ENCODE results near the gene FHOD3. TPM values are rescaled to one million over a fixed set of nuclear protein-coding genes. Genes with fewer than 3 reads are reported as not detected.
"Not testable (repeated sequence)": the region's sequence is repeated elsewhere in the genome, so short reads cannot be mapped to it uniquely, and the experiment has no call there.

FHOD3 gene
- polyA plus RNA-seq, 1 experiment, result 41.1 TPM

DNA sequence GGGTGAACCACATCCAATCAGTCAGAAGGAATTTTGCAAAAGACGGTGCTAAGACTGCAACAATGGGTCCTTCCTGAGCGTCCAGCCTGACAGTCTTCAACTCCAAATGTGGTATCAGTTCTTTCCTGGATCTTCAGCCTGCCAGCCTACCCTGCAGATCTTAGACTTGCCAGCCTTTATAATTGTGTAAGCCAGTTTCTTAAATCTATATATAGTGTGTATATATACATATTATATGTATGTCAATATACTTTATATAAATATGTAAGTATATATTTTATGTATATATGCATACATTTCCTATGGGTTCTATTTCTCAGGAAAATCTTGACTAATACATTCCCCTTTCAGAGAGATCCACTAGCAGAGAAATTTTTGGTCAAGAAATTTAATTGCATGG lies 245.5 kb downstream of the FHOD3 start:
- ChIA-PET POLR2A (no interaction called here), CTCF (no interaction called here)
- DNase-seq (ENCODE audit: low read depth, low spot score), result no peak

DNA sequence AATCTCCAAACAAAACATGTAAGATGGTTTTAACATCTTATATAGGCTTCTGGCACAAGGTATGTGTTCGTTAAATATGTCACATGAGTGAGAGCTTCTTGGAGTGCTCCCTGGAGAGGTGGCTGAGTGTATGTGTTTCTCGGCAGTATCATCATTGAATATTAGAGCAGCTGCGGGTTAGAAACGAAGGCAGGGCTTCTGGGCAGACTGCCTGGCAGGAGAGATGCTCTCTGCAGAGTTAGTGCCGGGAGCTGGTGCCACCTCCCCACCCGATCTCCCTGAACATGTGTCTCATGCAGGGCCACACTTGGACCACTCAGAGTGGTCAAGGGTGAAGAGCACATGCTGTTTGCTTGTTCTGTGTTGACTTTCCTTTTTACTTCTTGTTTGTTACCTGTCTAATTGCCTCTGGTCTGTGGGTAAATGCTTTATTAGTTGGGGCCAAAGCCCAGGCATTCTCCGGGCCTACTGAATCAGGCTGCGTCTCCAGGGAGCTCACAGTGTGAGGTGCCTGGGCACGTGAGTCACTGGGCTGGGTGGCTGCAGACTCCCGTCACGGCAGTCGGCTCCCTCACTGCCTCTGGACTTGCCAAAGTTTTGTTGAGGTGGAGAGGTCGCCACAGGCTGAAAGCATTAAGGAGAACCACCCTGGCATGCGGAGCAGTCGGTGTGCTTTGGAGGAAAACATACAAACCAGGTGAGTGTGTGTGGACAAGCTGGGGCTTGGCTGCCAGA lies 246.6 kb downstream of the FHOD3 start:
- Histone ChIP-seq H3K9me3 (ENCODE audit: control insufficient read depth, insufficient read depth, low read length) (no peaks in the 10 kb centered on the region), H3K27me3 (ENCODE audit: control insufficient read depth, insufficient read depth, low read length) (no peaks in the 10 kb centered on the region), H3K4me3 (ENCODE audit: low read depth, low read length) (no peak overlapping the region), H3K27ac (ENCODE audit: low read depth, low read length) (no peak overlapping the region)
- ChIA-PET POLR2A (no interaction called here), CTCF (no interaction called here)
- TF ChIP-seq, protein P1, sequence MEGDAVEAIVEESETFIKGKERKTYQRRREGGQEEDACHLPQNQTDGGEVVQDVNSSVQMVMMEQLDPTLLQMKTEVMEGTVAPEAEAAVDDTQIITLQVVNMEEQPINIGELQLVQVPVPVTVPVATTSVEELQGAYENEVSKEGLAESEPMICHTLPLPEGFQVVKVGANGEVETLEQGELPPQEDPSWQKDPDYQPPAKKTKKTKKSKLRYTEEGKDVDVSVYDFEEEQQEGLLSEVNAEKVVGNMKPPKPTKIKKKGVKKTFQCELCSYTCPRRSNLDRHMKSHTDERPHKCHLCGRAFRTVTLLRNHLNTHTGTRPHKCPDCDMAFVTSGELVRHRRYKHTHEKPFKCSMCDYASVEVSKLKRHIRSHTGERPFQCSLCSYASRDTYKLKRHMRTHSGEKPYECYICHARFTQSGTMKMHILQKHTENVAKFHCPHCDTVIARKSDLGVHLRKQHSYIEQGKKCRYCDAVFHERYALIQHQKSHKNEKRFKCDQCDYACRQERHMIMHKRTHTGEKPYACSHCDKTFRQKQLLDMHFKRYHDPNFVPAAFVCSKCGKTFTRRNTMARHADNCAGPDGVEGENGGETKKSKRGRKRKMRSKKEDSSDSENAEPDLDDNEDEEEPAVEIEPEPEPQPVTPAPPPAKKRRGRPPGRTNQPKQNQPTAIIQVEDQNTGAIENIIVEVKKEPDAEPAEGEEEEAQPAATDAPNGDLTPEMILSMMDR (IDR thresholded peaks at IDR 0.05; ENCODE audit: low read depth, low read length), result no peak
- no peak for DNase-seq (ENCODE audit: low read depth, low spot score)

More for the DNA sequence above, 245.5 kb downstream of the FHOD3 start:
- TF ChIP-seq, protein P1 (IDR thresholded peaks at IDR 0.05; ENCODE audit: low read depth, low read length), result no peak
- Histone ChIP-seq H3K4me3 (ENCODE audit: low read depth, low read length) (no peak overlapping the region), H3K27me3 (ENCODE audit: control insufficient read depth, insufficient read depth, low read length) (no peaks in the 10 kb centered on the region), H3K9me3 (ENCODE audit: control insufficient read depth, insufficient read depth, low read length) (no peaks in the 10 kb centered on the region), H3K27ac (ENCODE audit: low read depth, low read length) (no peak overlapping the region)

GRCh38 chr18:36545821-36546427 lies 248.4 kb downstream of the FHOD3 start:
- Histone ChIP-seq H3K4me3 (ENCODE audit: low read depth, low read length) (no peak overlapping the region), H3K9me3 (ENCODE audit: control insufficient read depth, insufficient read depth, low read length) (no peaks in the 10 kb centered on the region), H3K27me3 (ENCODE audit: control insufficient read depth, insufficient read depth, low read length) (no peaks in the 10 kb centered on the region), H3K27ac (ENCODE audit: low read depth, low read length) (no peak overlapping the region)
- ChIA-PET CTCF (interaction anchor here (0.6 to 1.1 kb wide), 2 partner anchors 12 to 239 kb away, joined by 3 read pairs; no protein-coding TSS in a partner anchor), POLR2A (no interaction called here)
- DNase-seq (ENCODE audit: low read depth, low spot score), result no peak
- TF ChIP-seq, protein P1 (IDR thresholded peaks at IDR 0.05; ENCODE audit: low read depth, low read length), result no peak

GRCh38 chr18:36546876-36547275 lies 249.4 kb downstream of the FHOD3 start:
- no peak for DNase-seq (ENCODE audit: low read depth, low spot score)
- Histone ChIP-seq H3K27ac (ENCODE audit: low read depth, low read length) (no peak overlapping the region), H3K4me3 (ENCODE audit: low read depth, low read length) (no peak overlapping the region), H3K9me3 (ENCODE audit: control insufficient read depth, insufficient read depth, low read length) (no peaks in the 10 kb centered on the region), H3K27me3 (ENCODE audit: control insufficient read depth, insufficient read depth, low read length) (no peaks in the 10 kb centered on the region)
- CTCF ChIA-PET, result no interaction called here
- POLR2A ChIA-PET, result no interaction called here
- TF ChIP-seq, protein P1 (IDR thresholded peaks at IDR 0.05; ENCODE audit: low read depth, low read length), result no peak

DNA sequence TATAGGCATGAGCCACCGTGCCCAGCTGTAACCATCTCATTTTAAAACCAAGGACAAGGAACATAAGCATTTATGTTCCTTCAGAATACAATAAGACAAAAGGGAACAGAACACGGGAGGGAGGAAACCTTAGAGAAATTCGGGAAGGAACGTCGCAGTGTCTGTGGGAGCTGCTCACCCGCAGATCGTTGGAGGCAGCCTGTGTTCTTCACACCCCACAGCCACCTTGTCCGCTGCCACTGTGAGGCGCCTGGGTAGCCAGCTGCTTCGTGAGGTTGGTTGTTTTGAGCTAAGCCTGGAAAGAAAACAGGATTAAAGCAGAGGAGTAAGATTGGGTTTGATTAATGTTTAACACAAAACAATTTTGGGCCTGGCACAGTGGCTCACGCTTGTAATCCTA lies 250.0 kb downstream of the FHOD3 start:
- TF ChIP-seq, protein P1 (IDR thresholded peaks at IDR 0.05; ENCODE audit: low read depth, low read length), result no peak
- ChIA-PET POLR2A (no interaction called here), CTCF (no interaction called here)
- Histone ChIP-seq H3K9me3 (ENCODE audit: control insufficient read depth, insufficient read depth, low read length) (no peaks in the 10 kb centered on the region), H3K4me3 (ENCODE audit: low read depth, low read length) (no peak overlapping the region), H3K27ac (ENCODE audit: low read depth, low read length) (no peak overlapping the region), H3K27me3 (ENCODE audit: control insufficient read depth, insufficient read depth, low read length) (no peaks in the 10 kb centered on the region)
- DNase-seq (ENCODE audit: low read depth, low spot score), result no peak

- POLR2A ChIA-PET, CTCF ChIA-PET: not testable (repeated sequence)
Observed at GRCh38 chr18:36551274-36551673, 253.8 kb downstream of the FHOD3 start.

More at GRCh38 chr18:36551274-36551673, 253.8 kb downstream of the FHOD3 start:
- H3K27ac ChIP-seq (ENCODE audit: low read depth, low read length); H3K4me3 ChIP-seq (ENCODE audit: low read depth, low read length); H3K27me3 ChIP-seq (ENCODE audit: control insufficient read depth, insufficient read depth, low read length); H3K9me3 ChIP-seq (ENCODE audit: control insufficient read depth, insufficient read depth, low read length); DNase-seq (ENCODE audit: low read depth, low spot score): not testable (repeated sequence)

Data from AG04450 (cell line).